GM18520 (cell line): ENCODE measurements around the gene MXRA7.
"Not testable (repeated sequence)": the region's sequence is repeated elsewhere in the genome, so short reads cannot be mapped to it uniquely, and the experiment has no call there.

Source experiments
- ATAC-seq: cut with Tn5 transposase; IDR thresholded peaks from one replicate; pipeline ENCODE4 v1.9.1; 2021; ENCODE audit not compliant: unreplicated experiment

The MXRA7 gene

GRCh38 chr17:76657505-76658241 lies 53.1 kb downstream of the MXRA7 start:
- ATAC-seq: no peak

- no peak for ATAC-seq
These were observed 56.4 kb downstream of the MXRA7 start for GRCh38 chr17:76654408-76654807.

GRCh38 chr17:76650504-76650903 lies 60.3 kb downstream of the MXRA7 start:
- ATAC-seq: no peak

GRCh38 chr17:76646712-76647111 lies 64.1 kb downstream of the MXRA7 start:
- no peak for ATAC-seq

GRCh38 chr17:76645481-76645880 lies 65.3 kb downstream of the MXRA7 start:
- no peak for ATAC-seq

GRCh38 chr17:76644995-76645394 lies 65.8 kb downstream of the MXRA7 start:
- no peak for ATAC-seq

- ATAC-seq: no peak
These were observed 67.1 kb downstream of the MXRA7 start, which contains the start of gene ST6GALNAC1 for GRCh38 chr17:76643553-76644148. Gene ST6GALNAC1 (minus strand): TSS chr17:76643757. CDS start chr17:76643638, 119 bp downstream.

- ATAC-seq: no peak
These were observed 67.8 kb downstream of the MXRA7 start for GRCh38 chr17:76642994-76643393.

GRCh38 chr17:76642032-76642561 lies 68.7 kb downstream of the MXRA7 start:
- no peak for ATAC-seq

GRCh38 chr17:76641501-76641900 lies 69.3 kb downstream of the MXRA7 start:
- no peak for ATAC-seq

- ATAC-seq: no peak
These were observed 70.0 kb downstream of the MXRA7 start for GRCh38 chr17:76640550-76641380.

GRCh38 chr17:76638263-76638662 lies 72.5 kb downstream of the MXRA7 start:
- no peak for ATAC-seq

- not testable (repeated sequence) for ATAC-seq
These were observed 74.1 kb downstream of the MXRA7 start for GRCh38 chr17:76636486-76637206.

GRCh38 chr17:76635659-76636360 lies 75.0 kb downstream of the MXRA7 start:
- ATAC-seq: no peak

- ATAC-seq: no peak
These were observed 75.7 kb downstream of the MXRA7 start for GRCh38 chr17:76635039-76635438.

GRCh38 chr17:76633628-76634328 lies 77.0 kb downstream of the MXRA7 start:
- ATAC-seq: no peak

- no peak for ATAC-seq
These were observed 78.8 kb downstream of the MXRA7 start for GRCh38 chr17:76631821-76632565.

- ATAC-seq: no peak
These were observed 80.6 kb downstream of the MXRA7 start for GRCh38 chr17:76630151-76630550.
